ENCODE data around the gene ATP2B1.

ATP2B1 gene

GRCh38 chr12:89539426-89540223 is 169.0 kb downstream of the ATP2B1 start:
- no peak for DNase-seq (ENCODE audit: low read depth in 2 of 2)

- DNase-seq (ENCODE audit: low read depth in 2 of 2) = no peak
Measured at GRCh38 chr12:89538897-89539296, 169.7 kb downstream of the ATP2B1 start.
